ENCODE measurements around the gene TM4SF4.
A peak's percentile ranks its signal among the peaks of the same experiment; 100 is the strongest.

GRCh38 chr3:149480326-149481017 lies 6.0 kb downstream of the TM4SF4 start:
- TF ChIP-seq, protein P1, sequence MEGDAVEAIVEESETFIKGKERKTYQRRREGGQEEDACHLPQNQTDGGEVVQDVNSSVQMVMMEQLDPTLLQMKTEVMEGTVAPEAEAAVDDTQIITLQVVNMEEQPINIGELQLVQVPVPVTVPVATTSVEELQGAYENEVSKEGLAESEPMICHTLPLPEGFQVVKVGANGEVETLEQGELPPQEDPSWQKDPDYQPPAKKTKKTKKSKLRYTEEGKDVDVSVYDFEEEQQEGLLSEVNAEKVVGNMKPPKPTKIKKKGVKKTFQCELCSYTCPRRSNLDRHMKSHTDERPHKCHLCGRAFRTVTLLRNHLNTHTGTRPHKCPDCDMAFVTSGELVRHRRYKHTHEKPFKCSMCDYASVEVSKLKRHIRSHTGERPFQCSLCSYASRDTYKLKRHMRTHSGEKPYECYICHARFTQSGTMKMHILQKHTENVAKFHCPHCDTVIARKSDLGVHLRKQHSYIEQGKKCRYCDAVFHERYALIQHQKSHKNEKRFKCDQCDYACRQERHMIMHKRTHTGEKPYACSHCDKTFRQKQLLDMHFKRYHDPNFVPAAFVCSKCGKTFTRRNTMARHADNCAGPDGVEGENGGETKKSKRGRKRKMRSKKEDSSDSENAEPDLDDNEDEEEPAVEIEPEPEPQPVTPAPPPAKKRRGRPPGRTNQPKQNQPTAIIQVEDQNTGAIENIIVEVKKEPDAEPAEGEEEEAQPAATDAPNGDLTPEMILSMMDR (conservative IDR thresholded peaks at IDR 0.05) = peak; percentile 98
- TF ChIP-seq ZFX (IDR thresholded peaks at IDR 0.05) = no peak

All from C4-2B (cell line).